Non-pigmented ciliary epithelial cell (primary cell): ENCODE results near the gene OSMR.
A peak's percentile ranks its signal among the peaks of the same experiment; 100 is the strongest.

ENCODE experiments used
- DNase-seq: peaks from one replicate; pipeline ENCODE4 v3.0.0-alpha.2; 2010; ENCODE audit warnings: low read depth

Gene OSMR

DNA sequence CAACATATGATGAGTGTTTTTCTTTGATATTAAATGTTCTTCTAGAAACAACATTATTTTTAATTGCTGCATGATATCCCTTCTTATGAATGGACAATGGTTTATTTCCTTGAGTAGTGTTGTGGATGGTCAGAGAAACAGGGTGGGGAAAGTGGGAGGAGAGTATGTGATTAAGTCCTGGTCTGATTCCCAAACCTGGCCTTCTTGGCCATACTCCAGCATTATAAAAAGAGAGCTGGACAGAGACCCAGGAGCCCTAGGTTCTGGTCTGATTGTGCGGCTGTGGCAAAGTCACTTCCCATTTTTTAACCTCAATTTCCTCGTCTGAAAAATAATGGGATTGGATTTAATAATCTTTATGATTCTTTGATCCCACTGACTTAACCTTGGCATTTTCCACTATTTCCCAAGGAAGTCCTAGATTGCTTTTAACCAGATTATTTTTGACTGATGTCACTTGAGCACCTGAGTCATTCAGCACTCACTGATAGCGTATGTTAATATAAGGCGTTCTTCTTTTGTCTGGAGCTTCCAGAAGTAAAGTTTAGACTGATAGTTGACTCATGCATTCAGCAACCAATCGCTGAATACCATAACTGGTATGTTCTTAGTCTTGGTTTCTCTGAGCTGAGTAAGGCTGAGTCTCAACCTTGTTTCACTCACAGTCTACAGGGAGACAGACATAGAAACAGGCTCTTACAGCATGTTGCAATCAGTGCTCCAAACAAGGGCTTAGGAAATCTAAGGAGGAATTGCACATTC is 26.2 kb downstream of the OSMR start:
- DNase-seq, result peak; percentile 99

DNA sequence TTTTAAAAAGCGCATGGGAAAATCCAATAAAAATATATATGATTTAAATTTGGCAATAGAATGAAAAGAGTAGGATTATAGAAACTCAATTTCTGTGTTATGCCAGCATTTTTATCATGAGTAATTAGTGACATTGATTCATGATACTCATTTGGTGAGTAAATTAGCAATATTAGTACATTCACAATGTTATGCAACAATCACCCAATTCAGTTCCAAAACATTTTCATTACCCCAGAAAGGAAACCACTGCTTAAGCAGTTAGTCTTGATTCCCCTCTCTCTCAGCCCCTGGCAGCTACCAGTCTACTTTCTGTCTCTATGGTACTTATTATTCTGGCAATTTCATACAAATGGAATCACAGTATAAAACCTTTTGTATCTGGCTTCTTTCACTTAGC is 27.0 kb downstream of the OSMR start:
- DNase-seq, result no peak

DNA sequence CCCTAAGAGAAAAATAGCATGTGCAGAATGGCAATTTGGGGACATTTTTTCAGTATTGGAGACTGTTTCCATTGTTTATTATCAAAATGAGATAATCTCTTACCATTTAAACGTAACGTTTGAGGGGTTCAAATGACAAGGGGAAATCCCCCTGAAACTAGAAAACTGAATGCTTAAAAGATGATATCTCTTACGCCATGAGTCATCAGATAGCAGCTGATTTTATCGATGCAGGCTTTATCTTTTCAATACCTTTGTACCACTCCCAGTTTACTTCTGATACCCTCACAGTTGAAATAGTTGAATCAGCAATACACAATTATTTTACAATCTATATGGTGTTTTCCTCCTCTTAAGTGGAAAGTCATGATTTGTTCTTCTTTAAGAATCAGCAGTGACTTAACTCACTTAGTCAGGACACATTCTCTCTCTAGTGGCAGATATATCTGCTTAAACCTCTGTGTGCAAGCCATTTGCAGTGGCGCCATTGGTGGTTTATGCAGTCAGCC is 29.2 kb downstream of the OSMR start:
- DNase-seq, result no peak

DNA sequence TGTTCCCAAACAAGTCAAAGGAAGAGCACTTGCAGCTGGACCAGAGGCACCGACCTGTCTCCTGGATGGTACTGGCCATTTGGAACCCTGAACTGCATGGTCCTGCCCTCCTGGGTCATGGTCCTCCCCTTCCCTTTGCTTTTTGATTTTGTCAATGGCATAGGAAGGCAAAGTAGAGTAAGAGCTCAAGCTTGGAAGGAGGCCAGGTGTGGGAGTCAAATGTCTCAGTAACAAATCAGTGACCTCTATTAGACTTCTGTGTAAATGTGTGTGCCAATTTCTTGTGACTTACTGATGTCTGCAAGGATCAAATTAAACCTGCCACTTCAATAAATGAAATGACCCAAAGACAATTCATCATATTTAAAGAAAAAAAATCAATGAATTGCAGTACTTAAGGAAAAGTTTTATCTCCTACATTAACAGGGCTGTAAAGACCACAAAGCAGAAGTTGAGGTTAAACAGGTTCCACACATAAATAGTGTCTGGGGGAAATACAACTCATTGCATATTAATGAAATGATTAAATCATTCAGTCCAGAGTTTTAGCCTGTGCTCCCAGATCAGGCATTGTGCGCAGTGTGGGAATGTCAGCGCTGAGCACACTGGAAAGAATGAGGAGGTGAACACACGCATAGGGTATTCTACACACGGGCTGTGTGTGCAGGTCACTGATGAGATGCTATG is 32.7 kb downstream of the OSMR start:
- DNase-seq, result no peak

DNA sequence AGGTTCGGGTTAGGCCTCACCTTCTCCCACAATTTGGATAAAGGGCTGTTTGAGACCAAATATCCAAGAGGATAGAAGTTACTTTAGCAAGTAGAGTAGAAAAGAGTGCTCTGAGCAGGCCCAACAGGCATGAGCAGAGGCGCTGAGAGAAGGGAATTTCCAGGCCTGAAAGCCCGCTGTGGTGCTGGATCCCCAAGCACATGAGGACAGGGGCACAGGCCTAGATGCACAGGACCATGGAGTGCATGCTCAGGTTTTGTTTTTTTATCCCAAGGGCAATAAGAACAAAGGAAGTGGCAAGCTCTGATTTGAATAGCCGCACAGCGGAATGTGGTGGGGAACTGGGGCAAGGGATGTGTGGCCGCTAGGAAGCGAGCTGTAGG is 33.3 kb downstream of the OSMR start:
- DNase-seq, result no peak

DNA sequence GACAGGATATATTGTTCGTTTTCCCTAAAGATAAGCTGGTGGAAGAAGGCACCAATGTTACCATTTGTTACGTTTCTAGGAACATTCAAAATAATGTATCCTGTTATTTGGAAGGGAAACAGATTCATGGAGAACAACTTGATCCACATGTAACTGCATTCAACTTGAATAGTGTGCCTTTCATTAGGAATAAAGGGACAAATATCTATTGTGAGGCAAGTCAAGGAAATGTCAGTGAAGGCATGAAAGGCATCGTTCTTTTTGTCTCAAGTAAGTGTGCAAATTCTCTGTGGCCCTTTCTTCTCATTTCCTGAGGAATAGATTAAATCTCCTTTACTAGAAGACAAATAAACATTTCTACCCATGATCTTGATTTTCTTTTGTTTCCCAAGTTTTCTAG is 38.0 kb downstream of the OSMR start:
- no peak for DNase-seq

DNA sequence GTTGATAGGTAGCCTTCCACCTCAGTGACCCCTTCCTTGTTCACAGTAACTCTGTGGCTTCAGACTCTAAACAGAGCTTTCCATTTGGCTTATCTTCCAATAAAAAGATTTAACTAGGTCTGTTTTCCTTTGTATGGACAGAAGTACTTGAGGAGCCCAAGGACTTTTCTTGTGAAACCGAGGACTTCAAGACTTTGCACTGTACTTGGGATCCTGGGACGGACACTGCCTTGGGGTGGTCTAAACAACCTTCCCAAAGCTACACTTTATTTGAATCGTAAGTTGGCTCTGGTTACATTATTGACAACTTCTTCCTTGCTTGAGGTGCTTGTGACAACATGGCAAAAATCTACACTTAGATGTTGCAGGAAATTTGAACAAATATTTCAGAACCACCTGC is 39.4 kb downstream of the OSMR start:
- DNase-seq, result no peak

DNA sequence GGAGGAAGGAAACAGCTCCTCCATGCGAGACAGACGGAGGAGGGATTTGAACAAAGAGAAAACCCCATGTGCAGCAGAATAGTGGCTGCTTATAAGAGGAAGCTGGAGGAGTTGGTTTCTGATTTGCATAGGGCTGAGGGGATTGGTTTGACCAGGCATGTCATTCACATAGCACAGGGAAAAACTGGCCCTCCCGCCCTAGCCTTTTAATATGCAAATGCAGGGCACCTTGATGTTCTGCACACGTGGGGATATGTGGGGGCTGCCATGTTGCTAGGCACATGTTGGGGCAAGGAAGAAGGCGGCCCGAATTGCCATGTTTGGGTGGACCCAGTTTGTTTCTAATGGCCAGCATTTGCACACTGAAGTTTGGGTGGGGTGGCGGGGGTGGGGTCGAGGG is 42.2 kb downstream of the OSMR start:
- no peak for DNase-seq

DNA sequence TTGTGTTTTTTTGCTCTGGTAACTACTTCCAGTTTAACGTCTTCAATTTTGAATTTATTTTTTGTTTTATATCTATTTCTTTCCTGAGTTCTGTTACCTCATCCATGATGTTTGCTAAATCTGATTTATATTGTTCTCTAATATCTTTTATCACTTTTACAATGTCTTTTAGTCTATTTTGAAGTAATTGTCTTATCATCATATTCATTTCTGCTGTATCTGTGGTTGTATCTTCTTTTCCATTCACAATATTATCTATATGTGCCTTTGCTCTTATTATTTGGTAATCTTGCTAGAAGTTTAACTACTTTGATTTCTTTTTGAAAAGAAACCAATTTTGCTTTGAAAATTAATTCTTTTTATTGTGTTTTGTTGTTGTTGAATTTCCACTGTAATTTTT is 43.6 kb downstream of the OSMR start:
- no peak for DNase-seq

DNA sequence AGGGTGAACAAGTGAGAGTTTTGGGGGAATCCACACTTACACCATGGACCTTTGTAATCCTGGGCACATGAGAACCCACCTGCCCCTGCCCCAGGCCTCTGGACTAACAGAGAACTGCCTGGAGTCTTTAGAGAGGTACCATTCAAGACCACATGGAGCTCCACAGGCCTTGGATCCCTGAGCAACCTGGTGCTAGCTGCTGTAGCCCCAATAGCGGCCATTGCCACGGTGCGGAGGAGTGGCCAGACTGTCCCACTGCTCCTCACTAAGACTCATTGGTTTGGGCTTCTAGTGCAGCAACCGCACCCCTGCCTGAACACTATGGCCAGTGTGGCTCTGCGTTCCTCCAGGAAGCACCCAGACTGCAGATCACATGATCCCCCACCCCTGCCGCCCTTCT is 45.8 kb downstream of the OSMR start:
- DNase-seq, result no peak

DNA sequence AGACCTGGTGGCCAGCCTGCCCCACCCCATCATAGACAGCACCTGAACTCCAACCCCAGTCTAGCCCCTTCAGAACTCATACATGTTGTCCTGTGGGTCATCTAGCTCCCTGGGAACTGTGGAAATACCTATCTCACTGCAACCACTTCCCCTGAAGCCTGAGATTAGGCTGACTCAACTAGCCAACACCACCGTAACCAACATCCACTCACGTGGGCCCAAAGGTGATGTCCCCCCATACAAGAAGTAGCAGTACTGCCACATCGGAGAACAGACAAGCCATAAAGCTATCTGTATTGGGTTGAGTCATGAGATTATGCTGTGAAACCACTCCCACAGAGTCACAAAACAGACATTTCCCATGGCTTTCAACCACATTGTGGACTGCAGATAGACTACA is 46.6 kb downstream of the OSMR start:
- no peak for DNase-seq

DNA sequence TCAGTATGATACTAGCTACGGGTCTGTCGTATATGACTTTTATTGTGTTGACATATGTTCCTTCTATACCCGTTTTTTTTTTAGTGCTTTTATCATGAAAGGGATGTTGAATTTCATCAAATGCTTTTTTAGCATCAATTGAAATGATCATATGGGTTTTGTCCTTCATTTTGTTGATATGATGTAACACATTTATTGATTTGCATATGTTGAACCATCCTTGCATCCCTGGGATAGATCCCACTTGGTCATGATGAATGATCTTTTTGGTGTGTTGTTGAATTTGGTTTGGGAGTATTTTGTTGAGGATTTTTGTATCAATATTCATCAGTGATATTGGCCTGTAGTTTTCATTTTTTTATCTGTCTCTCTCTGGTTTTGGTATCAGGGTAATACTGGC is 50.9 kb downstream of the OSMR start:
- DNase-seq, result no peak

DNA sequence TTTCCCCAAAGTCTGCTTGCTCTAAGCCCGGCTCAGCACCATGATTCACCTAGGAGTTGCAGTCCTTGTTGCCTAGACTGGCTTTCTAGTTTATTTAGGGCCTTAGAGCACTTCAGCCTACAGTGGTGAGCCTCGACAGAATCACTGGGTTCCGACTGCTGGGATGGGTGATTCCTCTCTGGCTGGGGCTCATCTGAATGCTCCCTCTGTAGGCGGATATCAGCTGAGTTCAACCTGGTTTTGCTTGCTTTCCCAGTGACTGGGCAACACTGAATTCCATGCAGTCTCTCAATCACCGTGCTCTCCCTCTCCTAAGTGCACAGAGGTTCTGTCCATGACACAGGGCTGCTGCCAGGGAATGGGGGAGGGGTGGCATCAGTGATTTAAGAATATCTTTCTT is 54.1 kb downstream of the OSMR start:
- DNase-seq, result no peak

DNA sequence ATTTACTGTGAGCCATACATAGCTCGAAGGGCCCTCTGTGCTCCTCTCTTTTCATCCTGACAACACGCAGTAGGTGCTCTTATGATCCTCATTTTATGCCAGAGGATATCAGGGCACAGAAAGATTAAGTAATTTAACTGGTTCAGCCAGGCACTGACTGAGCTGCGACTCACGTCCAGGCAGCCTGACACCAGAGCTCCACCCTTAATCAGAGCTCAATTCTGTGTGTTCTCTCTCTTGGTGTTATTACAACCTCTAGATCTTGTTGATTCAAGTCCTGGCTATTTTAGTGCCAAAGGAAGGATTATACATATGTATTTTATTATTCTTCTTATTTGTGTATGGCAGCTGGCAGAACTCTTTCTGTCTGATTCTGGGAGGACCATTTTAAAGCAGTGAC is 59.7 kb downstream of the OSMR start:
- DNase-seq, result no peak

DNA sequence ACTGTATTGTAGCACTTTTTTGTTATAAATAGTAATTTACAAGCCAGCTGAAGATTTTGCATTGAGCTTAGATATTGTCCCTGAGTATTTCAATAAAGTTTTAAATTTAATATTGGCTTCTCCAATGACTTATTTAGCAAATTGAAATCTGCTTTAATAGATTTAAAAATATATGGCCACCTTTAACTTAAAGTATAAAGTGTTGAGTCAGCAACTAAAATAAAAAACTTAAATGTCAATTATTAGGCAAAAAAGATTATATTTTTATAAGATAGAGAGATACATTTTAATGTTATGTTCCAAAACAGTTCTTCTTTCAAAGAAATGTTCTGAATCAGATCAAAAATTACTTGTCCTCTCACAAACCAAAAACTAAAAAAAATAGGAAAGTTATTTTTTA is 60.7 kb downstream of the OSMR start:
- no peak for DNase-seq

DNA sequence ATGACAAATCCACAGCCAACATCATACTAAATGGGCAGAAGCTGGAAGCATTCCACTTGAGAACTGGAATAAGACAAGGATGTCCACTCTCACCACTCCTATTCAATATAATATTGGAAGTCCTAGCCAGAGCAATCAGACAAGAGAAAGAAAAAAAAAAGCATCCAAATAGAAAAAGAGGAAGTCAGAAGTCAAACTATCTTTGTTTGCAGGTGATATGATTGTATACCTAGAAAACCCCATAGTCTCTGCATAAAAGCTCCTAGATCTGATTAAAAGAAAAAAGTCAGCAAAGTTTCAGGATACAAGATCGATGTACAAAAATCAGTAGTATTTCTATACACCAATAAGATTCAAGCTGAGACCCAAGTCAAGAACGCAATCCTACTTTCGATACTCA is 66.1 kb downstream of the OSMR start:
- DNase-seq, result no peak

DNA sequence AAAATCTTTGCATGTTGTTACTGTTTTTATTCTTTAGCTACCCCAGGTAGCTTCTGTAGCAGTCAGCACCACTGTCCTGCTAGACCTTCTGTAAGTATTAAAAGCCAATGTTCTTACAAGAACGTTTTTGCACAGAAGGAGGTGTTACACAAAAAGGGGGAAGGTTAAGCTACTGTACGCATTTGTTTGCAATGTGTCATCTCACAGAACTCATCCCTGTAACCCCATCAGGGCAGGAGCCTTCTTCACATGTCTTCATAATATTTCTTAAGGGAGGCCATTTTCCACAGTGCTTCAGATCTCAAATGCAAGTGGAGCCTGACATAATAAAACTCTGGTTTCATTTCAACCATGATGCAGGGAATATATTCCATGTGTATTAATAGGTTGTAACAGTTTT is 67.9 kb downstream of the OSMR start:
- no peak for DNase-seq

DNA sequence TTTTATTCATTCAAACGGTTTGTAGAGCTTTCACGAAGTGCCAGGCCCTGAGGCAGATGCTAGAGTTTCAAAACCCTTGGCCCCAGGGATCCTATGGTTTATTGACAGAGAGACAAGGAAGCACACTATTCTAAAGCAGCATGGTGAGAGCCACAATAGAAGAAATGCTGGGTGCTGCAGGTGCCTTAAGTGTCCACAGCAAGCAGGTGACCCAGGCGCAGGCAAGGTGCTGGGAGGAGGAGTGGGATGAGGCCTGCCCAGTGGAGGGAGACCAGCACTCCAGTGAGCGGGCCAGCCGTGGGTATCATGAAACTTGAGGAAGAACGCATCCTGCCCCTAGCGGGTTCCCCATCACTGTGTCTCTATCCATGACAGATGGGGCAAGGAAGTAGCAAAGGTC is 71.0 kb downstream of the OSMR start:
- no peak for DNase-seq

DNA sequence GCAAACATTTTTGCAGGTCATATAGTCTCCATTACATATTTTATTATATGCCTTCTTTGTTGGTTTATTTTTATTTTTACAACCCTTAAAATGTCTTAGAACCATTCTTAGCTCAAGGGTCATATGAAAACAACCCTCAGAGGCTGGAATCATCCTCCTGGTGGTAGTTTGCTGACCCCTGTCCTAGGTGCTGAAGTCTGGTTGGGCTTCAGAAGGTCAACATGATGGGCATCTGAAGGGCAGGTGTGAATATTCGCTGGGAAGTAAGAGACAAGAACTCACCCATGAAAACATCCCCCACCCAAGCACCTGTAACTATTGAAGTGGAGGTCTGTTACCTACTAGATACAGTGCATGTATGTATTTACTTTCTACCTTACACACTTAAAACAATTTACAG is 75.4 kb downstream of the OSMR start:
- DNase-seq, result no peak

DNA sequence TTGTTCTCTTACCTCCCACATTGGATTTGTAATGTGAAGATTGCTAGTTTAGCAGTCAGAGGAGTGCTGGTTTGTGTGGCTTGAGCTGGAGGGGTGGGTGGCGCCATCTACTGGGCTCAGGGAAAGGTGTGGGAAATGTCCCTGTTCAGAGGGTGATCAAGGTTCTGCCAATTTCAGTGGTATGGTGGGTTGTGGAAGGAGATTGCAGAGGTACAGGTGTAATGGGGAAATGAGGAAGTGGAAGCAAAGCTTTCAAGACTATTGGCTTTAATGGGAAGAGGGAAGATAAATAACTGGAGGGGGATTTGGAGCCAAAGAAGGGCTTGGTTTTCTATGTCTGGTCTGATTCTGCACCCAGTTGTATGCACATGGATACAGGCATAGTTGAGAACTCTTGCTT is 76.4 kb downstream of the OSMR start:
- peak; percentile 22 for DNase-seq

DNA sequence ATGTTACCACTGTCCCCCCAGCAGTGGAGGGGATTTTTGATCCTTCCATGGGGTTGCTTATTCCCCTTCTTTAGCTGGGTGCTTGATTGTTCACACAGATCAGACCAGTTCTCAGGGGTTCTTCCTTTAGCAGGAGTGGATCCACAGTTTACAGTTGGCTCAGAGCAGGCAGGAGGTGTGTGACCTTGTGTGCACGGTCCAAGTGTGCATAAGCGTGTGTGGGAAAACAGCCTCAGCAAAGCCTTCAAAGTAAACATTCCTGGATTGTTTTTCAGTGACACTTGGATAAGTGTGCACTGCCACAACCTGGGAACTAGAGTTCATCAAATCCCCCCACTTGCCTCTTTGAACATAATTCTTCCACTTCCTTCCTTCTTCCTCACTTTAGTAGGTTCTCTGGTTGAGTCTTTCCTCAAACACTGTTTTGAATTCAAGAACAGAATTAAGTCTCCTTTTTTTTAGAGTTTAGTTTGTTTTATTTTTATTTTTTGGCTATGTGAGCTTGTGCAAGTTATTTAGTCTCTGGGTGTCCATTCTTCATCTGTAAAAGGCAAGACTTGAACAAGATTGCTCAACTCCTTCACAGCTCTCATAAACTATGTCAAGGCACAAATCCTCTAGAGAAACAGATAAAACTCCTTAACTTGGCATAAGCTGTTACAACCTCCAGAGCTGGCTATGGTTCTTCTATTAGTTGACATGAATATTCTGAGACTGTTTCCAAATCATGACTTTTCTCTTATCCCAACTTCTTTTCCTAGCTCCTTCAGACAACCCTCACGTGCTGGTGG is 78.0 kb downstream of the OSMR start:
- DNase-seq, result no peak

DNA sequence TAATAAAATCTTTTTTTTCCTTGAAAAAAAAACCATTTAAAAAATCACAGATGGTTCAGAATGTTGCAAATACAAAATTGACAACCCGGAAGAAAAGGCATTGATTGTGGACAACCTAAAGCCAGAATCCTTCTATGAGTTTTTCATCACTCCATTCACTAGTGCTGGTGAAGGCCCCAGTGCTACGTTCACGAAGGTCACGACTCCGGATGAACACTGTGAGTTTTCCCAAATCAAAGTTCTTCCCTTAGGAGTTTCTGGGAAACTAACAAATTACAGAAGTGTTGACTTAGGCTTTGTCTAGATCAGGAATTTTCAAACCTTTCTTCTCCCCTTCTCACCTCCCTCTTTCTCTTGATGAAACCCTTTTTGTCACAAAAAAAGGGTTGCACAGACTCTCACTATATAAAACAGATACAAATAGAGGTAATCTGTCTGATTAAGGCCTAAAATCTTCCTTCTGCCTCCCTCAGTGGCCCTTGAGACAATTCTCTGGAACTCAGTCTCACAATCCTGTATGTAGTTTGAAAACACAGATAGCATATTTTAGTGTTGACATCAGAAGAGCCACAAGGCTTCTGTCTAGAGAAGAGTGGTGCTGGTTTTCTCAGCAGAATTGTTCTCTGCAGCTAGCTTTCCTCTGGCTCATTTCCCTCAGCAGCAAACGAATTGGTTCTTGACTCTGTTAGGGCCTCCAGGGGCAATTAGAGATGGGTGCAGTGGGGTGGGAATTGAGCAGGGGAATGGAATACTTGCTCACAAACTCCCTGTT is 79.5 kb downstream of the OSMR start:
- DNase-seq, result peak; percentile 58
